Astrocyte (in vitro differentiated cells and primary cell): ENCODE measurements around the gene RBBP8. TPM values are rescaled to one million over a fixed set of nuclear protein-coding genes. Genes with fewer than 3 reads are reported as not detected.
A peak's percentile ranks its signal among the peaks of the same experiment; 100 is the strongest.

Experiments
- DNase-seq: peaks from one replicate; pipeline ENCODE4 v3.0.0-alpha.2; 2010; ENCODE audit warnings: low read depth
- FAIRE-seq: peaks from 2 replicates; lab custom pipeline; 2011; peaks lifted over from hg19 to GRCh38; lab: Jason Lieb, UNC
- H2AFZ ChIP-seq: 2 replicates; pipeline ENCODE4 v1.6.0; 2012; ENCODE audit warnings: low read depth, low read length, inconsistent platforms
- H3K27ac ChIP-seq: 2 replicates; pipeline ENCODE4 v1.5.1; 2011; ENCODE audit warnings: low read depth, low read length, inconsistent platforms
- H3K27me3 ChIP-seq: 2 replicates; pipeline ENCODE4 v1.6.0; 2011; ENCODE audit warnings: low read length, inconsistent platforms; ENCODE audit not compliant: insufficient read depth
- H3K36me3 ChIP-seq: 2 replicates; pipeline ENCODE4 v1.5.1; 2011; ENCODE audit warnings: low read length, inconsistent platforms; ENCODE audit not compliant: insufficient read depth
- H3K4me1 ChIP-seq: 2 replicates; pipeline ENCODE4 v1.5.1; 2011; ENCODE audit warnings: low read length, inconsistent platforms; ENCODE audit not compliant: insufficient read depth
- H3K4me2 ChIP-seq: 2 replicates; pipeline ENCODE4 v1.6.0; 2012; ENCODE audit warnings: low read length, inconsistent platforms
- H3K4me3 ChIP-seq: 2 replicates; pipeline ENCODE4 v1.5.1; 2011; ENCODE audit warnings: low read depth, mild to moderate bottlenecking, low read length, inconsistent platforms; ENCODE audit not compliant: insufficient read depth
- H3K79me2 ChIP-seq: 2 replicates; pipeline ENCODE4 v1.6.0; 2012; ENCODE audit warnings: mild to moderate bottlenecking, low read length, inconsistent platforms; ENCODE audit not compliant: insufficient read depth
- H3K9ac ChIP-seq: 2 replicates; pipeline ENCODE4 v1.6.0; 2012; ENCODE audit warnings: mild to moderate bottlenecking, low read length, inconsistent platforms
- H3K9me3 ChIP-seq: 2 replicates; pipeline ENCODE4 v1.5.1; 2012; ENCODE audit warnings: low read depth, mild to moderate bottlenecking, low read length, inconsistent platforms; ENCODE audit not compliant: insufficient read depth
- H4K20me1 ChIP-seq: 2 replicates; pipeline ENCODE4 v1.6.0; 2012; ENCODE audit warnings: low read length, inconsistent platforms; ENCODE audit not compliant: insufficient read depth
- H3K27ac Mint-ChIP-seq: one replicate; pipeline ENCODE4 v1.8.0; 2021; ENCODE audit warnings: mild to moderate bottlenecking, mixed read lengths; ENCODE audit not compliant: unreplicated experiment
- H3K27me3 Mint-ChIP-seq: one replicate; pipeline ENCODE4 v1.8.0; 2021; ENCODE audit warnings: low read depth, mixed read lengths; ENCODE audit not compliant: unreplicated experiment
- H3K36me3 Mint-ChIP-seq: one replicate; pipeline ENCODE4 v1.8.0; 2021; ENCODE audit warnings: low read depth, mixed read lengths; ENCODE audit not compliant: unreplicated experiment
- H3K4me1 Mint-ChIP-seq: one replicate; pipeline ENCODE4 v1.8.0; 2021; ENCODE audit warnings: low read depth, mixed read lengths; ENCODE audit not compliant: unreplicated experiment
- H3K4me3 Mint-ChIP-seq: one replicate; pipeline ENCODE4 v1.8.0; 2021; ENCODE audit warnings: mild to moderate bottlenecking, moderate library complexity, mixed read lengths; ENCODE audit not compliant: unreplicated experiment
- H3K9me3 Mint-ChIP-seq: one replicate; pipeline ENCODE4 v1.8.0; 2021; ENCODE audit warnings: mild to moderate bottlenecking, mixed read lengths; ENCODE audit not compliant: unreplicated experiment
- EZH2 ChIP-seq: IDR thresholded peaks from 2 replicates; pipeline ENCODE4 v1.6.1; 2012; ENCODE audit warnings: mild to moderate bottlenecking, low read length, inconsistent platforms; ENCODE audit not compliant: insufficient read depth
- total RNA-seq: library from RNA; stranded (reverse); gene quantifications from 2 replicates; pipeline ENCODE4 v1.2.1, GENCODE V29; 2021
- TF ChIP-seq, protein P1 (sequence below): IDR thresholded peaks from 2 replicates; pipeline ENCODE4 v1.5.1; 2011; ENCODE audit warnings: low read depth, mild to moderate bottlenecking, inconsistent platforms, low read length, moderate library complexity; ENCODE audit not compliant: insufficient read depth

RBBP8 gene
- total RNA-seq, 1 donor from 2014 or later: 23.4 TPM

DNA sequence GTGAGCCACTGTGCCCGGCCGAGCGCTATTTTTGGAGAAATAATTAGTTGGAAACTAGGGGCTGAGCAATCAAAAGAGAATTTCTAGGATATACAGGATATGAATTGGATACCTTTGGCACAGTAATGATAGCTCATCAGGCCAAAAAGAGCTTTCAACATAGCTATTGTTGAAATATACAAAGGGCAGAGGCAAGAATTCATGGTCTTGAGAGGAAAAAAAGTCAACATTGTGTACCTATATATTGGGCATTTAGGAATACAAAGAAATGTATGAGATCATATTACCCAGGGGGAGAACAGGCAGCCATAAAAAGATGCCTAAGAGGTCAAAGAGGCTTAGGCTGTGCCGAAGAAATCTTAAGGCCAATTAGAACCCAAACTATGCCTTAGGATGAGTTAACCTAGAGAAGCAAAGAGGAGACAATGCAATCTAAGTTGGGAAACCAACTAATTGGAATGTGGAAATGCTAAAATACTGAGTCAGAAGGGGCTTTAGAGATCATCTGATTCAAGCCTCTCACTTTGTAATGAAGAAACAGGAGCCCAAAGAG lies 99.0 kb downstream of the RBBP8 start:
- peak overlapping the region; percentile 62 for H3K4me2 ChIP-seq
- Mint-ChIP-seq H3K9me3 (no peaks in the 10 kb centered on the region), H3K36me3 (no peaks in the 10 kb centered on the region), H3K4me3 (no peak overlapping the region), H3K27me3 (no peaks in the 10 kb centered on the region), H3K4me1 (peaks cover 15% of the 10 kb centered on the region), H3K27ac (peak overlapping the region; percentile 66)
- H3K27ac ChIP-seq: peak overlapping the region; percentile 49
- FAIRE-seq (peak; percentile 90), DNase-seq (peak; percentile 81)
- peaks cover 14% of the 10 kb centered on the region for H3K4me1 ChIP-seq
- H3K79me2 ChIP-seq: no peaks in the 10 kb centered on the region
- peak overlapping the region; percentile 21 for H3K4me3 ChIP-seq
- peak overlapping the region; percentile 34 for H3K9ac ChIP-seq
- H3K9me3 ChIP-seq: no peaks in the 10 kb centered on the region
- no peaks in the 10 kb centered on the region for H4K20me1 ChIP-seq
- no peak for TF ChIP-seq EZH2
- TF ChIP-seq, protein P1, sequence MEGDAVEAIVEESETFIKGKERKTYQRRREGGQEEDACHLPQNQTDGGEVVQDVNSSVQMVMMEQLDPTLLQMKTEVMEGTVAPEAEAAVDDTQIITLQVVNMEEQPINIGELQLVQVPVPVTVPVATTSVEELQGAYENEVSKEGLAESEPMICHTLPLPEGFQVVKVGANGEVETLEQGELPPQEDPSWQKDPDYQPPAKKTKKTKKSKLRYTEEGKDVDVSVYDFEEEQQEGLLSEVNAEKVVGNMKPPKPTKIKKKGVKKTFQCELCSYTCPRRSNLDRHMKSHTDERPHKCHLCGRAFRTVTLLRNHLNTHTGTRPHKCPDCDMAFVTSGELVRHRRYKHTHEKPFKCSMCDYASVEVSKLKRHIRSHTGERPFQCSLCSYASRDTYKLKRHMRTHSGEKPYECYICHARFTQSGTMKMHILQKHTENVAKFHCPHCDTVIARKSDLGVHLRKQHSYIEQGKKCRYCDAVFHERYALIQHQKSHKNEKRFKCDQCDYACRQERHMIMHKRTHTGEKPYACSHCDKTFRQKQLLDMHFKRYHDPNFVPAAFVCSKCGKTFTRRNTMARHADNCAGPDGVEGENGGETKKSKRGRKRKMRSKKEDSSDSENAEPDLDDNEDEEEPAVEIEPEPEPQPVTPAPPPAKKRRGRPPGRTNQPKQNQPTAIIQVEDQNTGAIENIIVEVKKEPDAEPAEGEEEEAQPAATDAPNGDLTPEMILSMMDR: no peak
- no peaks in the 10 kb centered on the region for H3K36me3 ChIP-seq
- peak overlapping the region; percentile 4 for H2AFZ ChIP-seq
- H3K27me3 ChIP-seq: no peaks in the 10 kb centered on the region

DNA sequence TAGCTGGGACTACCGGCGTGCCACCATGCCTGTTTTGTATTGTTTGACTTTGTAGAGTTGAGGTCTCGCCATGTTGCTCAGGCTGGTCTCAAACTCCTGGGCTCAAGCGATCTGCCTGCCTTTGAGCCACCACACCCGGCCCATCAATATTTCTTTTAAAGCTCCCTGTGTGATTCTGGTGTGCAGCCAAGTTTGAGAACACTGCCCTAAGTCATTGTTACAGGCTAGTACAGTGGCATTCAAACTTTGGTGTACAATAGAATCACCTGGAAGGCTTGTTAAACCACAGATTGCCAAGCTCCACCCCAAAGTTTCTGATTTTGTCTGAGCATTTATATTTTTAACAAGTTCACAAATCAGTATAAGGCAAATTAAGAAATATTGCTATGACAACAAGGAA lies 99.9 kb downstream of the RBBP8 start:
- TF ChIP-seq, protein P1: no peak
- TF ChIP-seq EZH2: no peak

DNA sequence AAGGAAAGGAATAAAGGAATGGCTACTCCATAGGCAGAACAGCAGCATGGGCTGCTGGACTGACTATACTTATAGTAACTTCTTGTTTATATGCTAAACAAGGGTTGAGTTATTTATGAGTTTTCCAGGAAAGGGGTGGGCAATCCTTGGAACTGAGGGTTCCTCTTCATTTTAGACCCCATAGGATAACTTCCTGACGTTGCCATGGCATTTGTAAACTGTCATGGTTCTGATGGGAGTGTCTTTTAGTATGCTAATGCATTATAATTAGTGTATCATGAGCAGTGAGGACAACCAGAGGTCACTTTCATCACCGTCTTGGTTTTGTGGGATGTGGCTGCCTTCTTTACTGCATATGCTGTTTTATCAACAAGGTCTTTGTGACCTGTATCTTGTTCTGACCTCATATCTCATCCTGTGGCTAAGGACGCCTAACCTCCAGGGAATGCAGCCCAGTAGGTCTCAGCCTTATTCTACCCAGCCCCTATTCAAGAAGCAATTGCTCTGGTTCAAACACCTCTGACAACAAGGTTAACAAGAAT lies 103.6 kb downstream of the RBBP8 start:
- no peaks in the 10 kb centered on the region for H3K79me2 ChIP-seq
- Mint-ChIP-seq H3K4me3 (no peak overlapping the region), H3K4me1 (peaks cover 12% of the 10 kb centered on the region), H3K27me3 (no peaks in the 10 kb centered on the region), H3K36me3 (no peaks in the 10 kb centered on the region), H3K27ac (no peak overlapping the region), H3K9me3 (no peaks in the 10 kb centered on the region)
- peaks cover 12% of the 10 kb centered on the region for H3K4me1 ChIP-seq
- no peak overlapping the region for H3K9ac ChIP-seq
- no peaks in the 10 kb centered on the region for H3K36me3 ChIP-seq
- H2AFZ ChIP-seq: no peak overlapping the region
- H3K4me2 ChIP-seq: no peak overlapping the region
- H4K20me1 ChIP-seq: no peaks in the 10 kb centered on the region
- H3K4me3 ChIP-seq: no peak overlapping the region
- DNase-seq (no peak), FAIRE-seq (no peak)
- no peaks in the 10 kb centered on the region for H3K9me3 ChIP-seq
- H3K27me3 ChIP-seq: no peaks in the 10 kb centered on the region
- TF ChIP-seq, protein P1: no peak
- TF ChIP-seq EZH2: no peak
- H3K27ac ChIP-seq: no peak overlapping the region

More for the DNA sequence above, 99.9 kb downstream of the RBBP8 start:
- FAIRE-seq (no peak), DNase-seq (no peak)
- Mint-ChIP-seq H3K36me3 (no peaks in the 10 kb centered on the region), H3K4me3 (no peak overlapping the region), H3K27ac (no peak overlapping the region), H3K4me1 (peaks cover 15% of the 10 kb centered on the region), H3K9me3 (no peaks in the 10 kb centered on the region), H3K27me3 (no peaks in the 10 kb centered on the region)
- no peaks in the 10 kb centered on the region for H3K36me3 ChIP-seq
- H3K27me3 ChIP-seq: no peaks in the 10 kb centered on the region
- no peaks in the 10 kb centered on the region for H3K79me2 ChIP-seq
- H3K4me2 ChIP-seq: no peak overlapping the region
- H3K4me1 ChIP-seq: peaks cover 14% of the 10 kb centered on the region
- H3K27ac ChIP-seq: no peak overlapping the region
- no peaks in the 10 kb centered on the region for H4K20me1 ChIP-seq
- no peaks in the 10 kb centered on the region for H3K9me3 ChIP-seq
- H3K9ac ChIP-seq: no peak overlapping the region
- no peak overlapping the region for H3K4me3 ChIP-seq
- no peak overlapping the region for H2AFZ ChIP-seq
